Endothelial cell of umbilical vein (primary cell): ENCODE data around the gene PRXL2B. TPM values are rescaled to one million over a fixed set of nuclear protein-coding genes. Genes with fewer than 3 reads are reported as not detected.

ENCODE experiments used
- BruUV-seq: library from RNA; stranded (reverse); fragments of 400-500 nt; replicated peaks from 2 replicates; lab custom pipeline; 2021; lab: Mats Ljungman, UMichigan
- CTCF ChIA-PET: fragments of 300-600, 350-600 bp; sonication (Branson Sonifier 250); formaldehyde crosslinking; loops from one replicate; lab custom pipeline; 2021; ENCODE audit warnings: antibody characterized with exemption, inconsistent platforms; lab: Charles Lee
- POLR2A ChIA-PET: fragments of 300-600, 350-600 bp; sonication (Branson Sonifier 250); formaldehyde crosslinking; loops from one replicate; lab custom pipeline; 2021; ENCODE audit warnings: antibody characterized with exemption, inconsistent platforms; lab: Charles Lee
- DNase-seq: peaks from one replicate; pipeline ENCODE4 v3.0.0-alpha.2; 2011; ENCODE audit warnings: low read depth, low spot score
- FAIRE-seq: peaks from 2 replicates; lab custom pipeline; 2011; peaks lifted over from hg19 to GRCh38; lab: Jason Lieb, UNC
- H2AFZ ChIP-seq: 2 replicates; pipeline ENCODE4 v1.6.0; 2012; ENCODE audit warnings: low read depth, low read length, control low read depth, inconsistent platforms
- H3K27ac ChIP-seq: 2 replicates; pipeline ENCODE4 v1.5.1; 2011; ENCODE audit warnings: low read depth, mild to moderate bottlenecking, control low read depth, low read length, moderate library complexity; ENCODE audit not compliant: insufficient read depth
- H3K27me3 ChIP-seq, 2 experiments: 2 replicates each; pipeline versions ENCODE4 v1.6.0 to v1.6.1; 2011; ENCODE audit warnings: low read length in 2 of 2, mixed read lengths in 1 of 2; ENCODE audit not compliant: control insufficient read depth in 2 of 2, insufficient read depth in 2 of 2
- H3K36me3 ChIP-seq, 2 experiments: 2 replicates in 1 of 2; 3 replicates in 1 of 2; pipeline ENCODE4 v1.5.1; 2011; ENCODE audit warnings: low read length in 2 of 2, mild to moderate bottlenecking in 1 of 2, moderate library complexity in 1 of 2; ENCODE audit not compliant: control insufficient read depth in 2 of 2, insufficient read depth in 2 of 2; ENCODE audit errors: extremely low read depth in 1 of 2
- H3K4me1 ChIP-seq: 3 replicates; pipeline ENCODE4 v1.5.1; 2011; ENCODE audit warnings: mild to moderate bottlenecking, low read length; ENCODE audit not compliant: control insufficient read depth, insufficient read depth; ENCODE audit errors: extremely low read depth
- H3K4me2 ChIP-seq: 2 replicates; pipeline ENCODE4 v1.6.1; 2011; ENCODE audit warnings: low read length, control low read depth, mixed read lengths; ENCODE audit not compliant: insufficient read depth
- H3K4me3 ChIP-seq, 3 experiments: fragments of 200-600 bp in 1 of 3; sonication (generic), shearing (Covaris generic) in 1 of 3; replicated peaks in 1 of 3; 2 replicates each; pipeline ENCODE4 v1.5.1; 2011 to 2016; ENCODE audit warnings: control low read depth in 3 of 3, low read length in 3 of 3, mild to moderate bottlenecking in 2 of 3, inconsistent platforms in 1 of 3, low read depth in 1 of 3, moderate library complexity in 1 of 3; ENCODE audit not compliant: insufficient read depth in 1 of 3
- H3K79me2 ChIP-seq: 2 replicates; pipeline ENCODE4 v1.6.0; 2012; ENCODE audit warnings: low read length, inconsistent platforms; ENCODE audit not compliant: control insufficient read depth, insufficient read depth
- H3K9ac ChIP-seq: replicated peaks from 2 replicates; pipeline ENCODE3; 2011; ENCODE audit warnings: low read length, control low read depth; ENCODE audit not compliant: insufficient read depth; ENCODE audit errors: extremely low read depth
- H3K9me1 ChIP-seq: replicated peaks from 3 replicates; pipeline ENCODE4 v1.6.0; 2011; ENCODE audit warnings: mild to moderate bottlenecking, low read length; ENCODE audit not compliant: control insufficient read depth, insufficient read depth; ENCODE audit errors: extremely low read depth
- H3K9me3 ChIP-seq: replicated peaks from 2 replicates; pipeline ENCODE4 v1.5.1; 2012; ENCODE audit warnings: low read length, inconsistent platforms; ENCODE audit not compliant: control insufficient read depth, insufficient read depth
- H4K20me1 ChIP-seq: replicated peaks from 2 replicates; pipeline ENCODE3; 2011; ENCODE audit warnings: mild to moderate bottlenecking, low read length; ENCODE audit not compliant: control insufficient read depth, insufficient read depth; ENCODE audit errors: extremely low read depth
- EZH2 ChIP-seq: IDR thresholded peaks from 2 replicates; pipeline ENCODE4 v1.6.1; 2012; ENCODE audit warnings: borderline replicate concordance, low read depth, mild to moderate bottlenecking, moderate library complexity, low read length, inconsistent platforms; ENCODE audit not compliant: severe bottlenecking
- FOS ChIP-seq: IDR thresholded peaks from 2 replicates; pipeline ENCODE4 v1.6.1; 2011; ENCODE audit warnings: mild to moderate bottlenecking, low read length, moderate library complexity, borderline replicate concordance; ENCODE audit not compliant: insufficient read depth
- GATA2 ChIP-seq: IDR thresholded peaks from 2 replicates; pipeline ENCODE4 v1.7.0; 2011; ENCODE audit warnings: low read depth, mild to moderate bottlenecking, moderate library complexity, mixed read lengths, low read length; ENCODE audit not compliant: insufficient read length, insufficient read depth
- JUN ChIP-seq: IDR thresholded peaks from 2 replicates; pipeline ENCODE4 v1.6.1; 2011; ENCODE audit warnings: borderline replicate concordance, low read depth; ENCODE audit not compliant: insufficient read length, insufficient read depth
- MYC ChIP-seq: IDR thresholded peaks from one replicate; pipeline ENCODE4 v1.6.1; 2011; ENCODE audit warnings: mild to moderate bottlenecking, low read depth, low read length
- POLR2A ChIP-seq: IDR thresholded peaks from 2 replicates; pipeline ENCODE4 v1.6.1; 2012; ENCODE audit warnings: low read depth, mild to moderate bottlenecking, control low read depth, low read length
- POLR2AphosphoS5 ChIP-seq: IDR thresholded peaks from 2 replicates; pipeline ENCODE4 v1.6.1; 2012; ENCODE audit warnings: low read depth, mild to moderate bottlenecking, control low read depth, low read length, moderate library complexity; ENCODE audit not compliant: insufficient read depth
- dilution Hi-C: fragments of 300-500 bp; cut with MboI; formaldehyde crosslinking; loops from one replicate; pipeline ENCODE4 v1.15.0; 2019; ENCODE audit warnings: low sequenced_read_pairs; ENCODE audit not compliant: extremely low pct_ligation_motif_present
- intact Hi-C: fragments of 100-400 bp; cut with micrococcal nuclease; formaldehyde crosslinking; loops from one replicate; pipeline ENCODE4 v1.10.0; 2022
- polyA plus RNA-seq, 4 experiments: library from polyadenylated mRNA; depleted of rRNA in 3 of 4; stranded (reverse) in 3 of 4; unstranded in 1 of 4; fragments of >200 nt; gene quantifications; 2 replicates each; pipeline versions ENCODE4 v1.2.1 to v1.2.3, GENCODE V29; 2011 to 2012; ENCODE audit warnings: missing spikeins in 1 of 4
- total RNA-seq: library from RNA; stranded (reverse); gene quantifications from 2 replicates; pipeline ENCODE4 v1.2.3, GENCODE V29; 2021
- TF ChIP-seq, protein P1 (sequence below), 2 donors: IDR thresholded peaks; 1 replicate in 1 of 2; 2 replicates in 1 of 2; pipeline ENCODE4 v1.5.1; 2011; ENCODE audit warnings: low read length in 2 of 2, mild to moderate bottlenecking in 2 of 2, moderate library complexity in 2 of 2, control low read depth in 1 of 2, inconsistent platforms in 1 of 2, low read depth in 1 of 2; ENCODE audit not compliant: insufficient read depth in 1 of 2; ENCODE audit errors: extremely low read depth in 1 of 2
- TF ChIP-seq, protein P2 (sequence below): IDR thresholded peaks from 2 replicates; pipeline ENCODE4 v1.6.1; 2011; ENCODE audit not compliant: insufficient read depth, insufficient read length

PRXL2B gene
- total and polyA plus RNA-seq, 2 donors (not counting 3 experiments of a cell fraction or from before 2014, with no cell fraction given) = 29.6 to 55.8 TPM

DNA sequence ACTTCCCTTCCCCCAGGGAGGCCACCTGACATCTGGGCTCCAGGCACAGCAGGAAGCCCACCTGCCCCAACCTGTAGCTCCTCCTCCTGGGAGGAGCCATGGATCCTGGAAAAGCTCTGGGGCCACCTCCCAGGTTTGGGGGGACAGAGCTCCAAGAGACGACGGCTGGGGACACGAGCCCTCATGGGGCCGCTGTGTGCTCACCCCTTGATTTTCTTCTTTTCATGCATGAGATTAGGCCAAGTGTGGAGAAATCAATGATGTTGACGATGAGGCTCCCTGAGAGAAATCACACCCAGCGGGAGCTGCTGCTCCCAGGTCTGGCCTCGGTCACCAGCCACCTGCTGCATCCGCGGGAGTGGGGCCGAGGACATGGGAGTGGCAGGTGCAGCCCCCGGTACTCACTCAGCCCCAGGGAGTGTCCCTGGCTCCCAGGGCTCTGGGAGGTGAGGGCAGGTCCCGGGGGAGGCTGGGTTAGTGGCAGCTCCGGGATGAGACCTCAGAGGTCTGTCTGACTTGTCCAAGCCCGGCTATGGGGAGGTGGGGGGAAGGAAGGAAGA lies 21.7 kb upstream of the PRXL2B start:
- intact Hi-C loops = loop anchor here (2.0 kb wide), 1 partner anchor 14 kb away; no protein-coding TSS in a partner anchor
- ChIA-PET CTCF (no interaction called here), POLR2A (no interaction called here)
- H4K20me1 ChIP-seq = no peaks in the 10 kb centered on the region
- TF ChIP-seq FOS (no peak), EZH2 (no peak), JUN (no peak), POLR2A (no peak), MYC (no peak)
- no peak overlapping the region for H3K9ac ChIP-seq
- no peaks in the 10 kb centered on the region for H3K27me3 ChIP-seq
- BruUV-seq = no TSS peak
- no peaks in the 10 kb centered on the region for H3K4me1 ChIP-seq
- DNase-seq (no peak), FAIRE-seq (no peak)
- H3K9me3 ChIP-seq = no peaks in the 10 kb centered on the region
- no peak overlapping the region for H3K4me2 ChIP-seq
- H3K4me3 ChIP-seq = no peak overlapping the region
- no peaks in the 10 kb centered on the region for H3K9me1 ChIP-seq
- H3K79me2 ChIP-seq = no peaks in the 10 kb centered on the region
- H2AFZ ChIP-seq = no peak overlapping the region
- dilution Hi-C loops = no loop called here
- H3K27ac ChIP-seq = no peak overlapping the region
- H3K36me3 ChIP-seq = peaks cover 0 to 6% of the 10 kb centered on the region in 2 experiments

DNA sequence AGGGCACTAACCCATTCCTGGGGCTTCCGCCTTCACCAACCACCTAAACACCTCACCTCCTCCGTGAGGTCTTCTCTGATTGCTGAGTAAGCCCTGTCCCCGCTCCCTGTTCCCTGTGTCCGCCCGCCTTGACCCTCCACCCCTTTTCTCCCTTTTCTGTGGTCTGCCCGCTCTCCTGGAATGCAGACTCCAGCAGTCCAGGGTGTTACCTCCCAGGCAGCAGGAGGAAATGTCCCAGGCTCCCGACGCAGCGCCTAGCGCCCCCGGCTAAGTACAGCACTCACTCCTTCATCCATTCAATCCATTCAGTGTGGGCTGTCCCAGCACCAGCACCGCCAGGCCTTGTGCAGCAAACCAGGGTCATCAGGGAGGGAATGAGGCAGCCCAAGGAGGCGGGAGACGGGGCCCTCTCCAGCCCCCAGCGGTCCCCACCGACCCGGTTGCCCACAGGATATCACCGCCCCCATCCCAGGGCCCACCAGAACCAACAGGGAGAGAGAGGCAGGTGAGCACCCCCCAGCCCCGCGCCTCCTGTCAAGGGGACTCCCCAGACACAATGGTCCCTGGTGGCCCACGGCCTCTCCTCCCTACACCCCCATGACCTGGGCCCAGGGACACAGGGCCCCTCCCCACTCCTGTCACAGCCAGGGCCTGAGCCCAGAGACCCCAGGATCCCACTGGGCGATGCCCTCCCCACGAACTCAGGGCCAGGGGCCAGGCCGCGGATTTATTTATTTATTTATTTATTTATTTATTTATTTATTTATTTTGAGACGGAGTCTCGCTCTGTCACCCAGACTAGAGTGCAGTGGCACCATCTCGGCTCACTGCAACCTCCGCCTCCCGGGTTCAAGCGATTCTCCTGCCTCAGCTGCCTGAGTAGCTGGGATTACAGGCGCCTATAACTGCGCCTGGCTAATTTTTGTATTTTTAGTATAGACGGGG lies 20.2 kb upstream of the PRXL2B start:
- no peak for FAIRE-seq
- no peak overlapping the region for H2AFZ ChIP-seq
- no peaks in the 10 kb centered on the region for H3K9me1 ChIP-seq
- no peak overlapping the region for H3K9ac ChIP-seq
- peaks cover 0 to 6% of the 10 kb centered on the region in 2 experiments for H3K36me3 ChIP-seq
- H3K4me1 ChIP-seq = no peaks in the 10 kb centered on the region
- BruUV-seq = no TSS peak
- no peak for TF ChIP-seq EZH2
- no peak for TF ChIP-seq GATA2
- no peak for TF ChIP-seq MYC
- no peak for TF ChIP-seq FOS
- TF ChIP-seq POLR2AphosphoS5 = no peak
- TF ChIP-seq POLR2A = no peak
- TF ChIP-seq JUN = no peak
- TF ChIP-seq, protein P1, sequence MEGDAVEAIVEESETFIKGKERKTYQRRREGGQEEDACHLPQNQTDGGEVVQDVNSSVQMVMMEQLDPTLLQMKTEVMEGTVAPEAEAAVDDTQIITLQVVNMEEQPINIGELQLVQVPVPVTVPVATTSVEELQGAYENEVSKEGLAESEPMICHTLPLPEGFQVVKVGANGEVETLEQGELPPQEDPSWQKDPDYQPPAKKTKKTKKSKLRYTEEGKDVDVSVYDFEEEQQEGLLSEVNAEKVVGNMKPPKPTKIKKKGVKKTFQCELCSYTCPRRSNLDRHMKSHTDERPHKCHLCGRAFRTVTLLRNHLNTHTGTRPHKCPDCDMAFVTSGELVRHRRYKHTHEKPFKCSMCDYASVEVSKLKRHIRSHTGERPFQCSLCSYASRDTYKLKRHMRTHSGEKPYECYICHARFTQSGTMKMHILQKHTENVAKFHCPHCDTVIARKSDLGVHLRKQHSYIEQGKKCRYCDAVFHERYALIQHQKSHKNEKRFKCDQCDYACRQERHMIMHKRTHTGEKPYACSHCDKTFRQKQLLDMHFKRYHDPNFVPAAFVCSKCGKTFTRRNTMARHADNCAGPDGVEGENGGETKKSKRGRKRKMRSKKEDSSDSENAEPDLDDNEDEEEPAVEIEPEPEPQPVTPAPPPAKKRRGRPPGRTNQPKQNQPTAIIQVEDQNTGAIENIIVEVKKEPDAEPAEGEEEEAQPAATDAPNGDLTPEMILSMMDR (IDR thresholded peaks at IDR 0.05; ENCODE audit: extremely low read depth in 1 of 2, insufficient read depth in 1 of 2, low read depth in 1 of 2, low read length in 2 of 2) = no peak
- TF ChIP-seq, protein P2, sequence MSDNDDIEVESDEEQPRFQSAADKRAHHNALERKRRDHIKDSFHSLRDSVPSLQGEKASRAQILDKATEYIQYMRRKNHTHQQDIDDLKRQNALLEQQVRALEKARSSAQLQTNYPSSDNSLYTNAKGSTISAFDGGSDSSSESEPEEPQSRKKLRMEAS = no peak
- H3K4me3 ChIP-seq = no peak overlapping the region
- H3K27ac ChIP-seq = no peak overlapping the region
- POLR2A ChIA-PET = no interaction called here
- no peaks in the 10 kb centered on the region for H3K79me2 ChIP-seq
- CTCF ChIA-PET = no interaction called here
- H3K4me2 ChIP-seq = no peak overlapping the region
- no peaks in the 10 kb centered on the region for H4K20me1 ChIP-seq
- no peaks in the 10 kb centered on the region for H3K27me3 ChIP-seq
- dilution Hi-C loops (no loop called here), intact Hi-C loops (no loop called here)
- H3K9me3 ChIP-seq = no peaks in the 10 kb centered on the region
- DNase-seq = no peak
